Thoracic aorta (tissue), 2 donors: ENCODE results near the gene DDX20. TPM values are rescaled to one million over a fixed set of nuclear protein-coding genes. Genes with fewer than 3 reads are reported as not detected.

ENCODE experiments used
- ATAC-seq: fragments of 150-250 bp; one replicate; pipeline ENCODE4 v1.8.0; 2017; ENCODE audit warnings: low read depth; ENCODE audit not compliant: insufficient number of reproducible peaks, low FRiP score
- DNase-seq: peaks from one replicate; pipeline ENCODE4 v3.0.0-alpha.2; 2020; ENCODE audit warnings: low spot score
- H3K27ac ChIP-seq, 2 donors: fragments of 200-600 bp; sonication (generic); 1 replicate in 1 of 2; 2 replicates in 1 of 2; pipeline ENCODE4 v1.5.1; 2016; ENCODE audit warnings: mild to moderate bottlenecking in 2 of 2, moderate library complexity in 2 of 2
- H3K27me3 ChIP-seq: fragments of 200-600 bp; sonication (generic); replicated peaks from 2 replicates; pipeline ENCODE4 v1.6.0; 2016; ENCODE audit warnings: mild to moderate bottlenecking; ENCODE audit not compliant: insufficient read depth
- H3K36me3 ChIP-seq: fragments of 200-600 bp; sonication (generic); one replicate; pipeline ENCODE4 v1.5.1; 2016
- H3K4me1 ChIP-seq, 2 donors: fragments of 200-600 bp; sonication (generic); 1 replicate in 1 of 2; 2 replicates in 1 of 2; pipeline versions ENCODE4 v1.5.1 to v1.6.0; 2016; ENCODE audit warnings: low read depth in 2 of 2, mild to moderate bottlenecking in 1 of 2; ENCODE audit not compliant: control insufficient read depth in 1 of 2
- H3K4me3 ChIP-seq: fragments of 200-600 bp; sonication (generic); 2 replicates; pipeline ENCODE4 v1.5.1; 2016; ENCODE audit warnings: mild to moderate bottlenecking
- H3K9me3 ChIP-seq: fragments of 200-600 bp; sonication (generic); 2 replicates; pipeline ENCODE4 v1.5.1; 2016
- CTCF ChIP-seq: fragments of 200-600 bp; sonication (generic); IDR thresholded peaks from one replicate; pipeline ENCODE4 v1.5.1; 2019; ENCODE audit warnings: antibody characterized with exemption
- total RNA-seq, 2 donors: library from RNA; depleted of rRNA; stranded (reverse); fragments of >200 nt; gene quantifications; one replicate each; pipeline versions ENCODE4 v1.1.0 to v1.2.3, GENCODE V29; 2016

The DDX20 gene
- total RNA-seq, 2 donors from 2014 or later: 17.2 to 21.5 TPM

DNA sequence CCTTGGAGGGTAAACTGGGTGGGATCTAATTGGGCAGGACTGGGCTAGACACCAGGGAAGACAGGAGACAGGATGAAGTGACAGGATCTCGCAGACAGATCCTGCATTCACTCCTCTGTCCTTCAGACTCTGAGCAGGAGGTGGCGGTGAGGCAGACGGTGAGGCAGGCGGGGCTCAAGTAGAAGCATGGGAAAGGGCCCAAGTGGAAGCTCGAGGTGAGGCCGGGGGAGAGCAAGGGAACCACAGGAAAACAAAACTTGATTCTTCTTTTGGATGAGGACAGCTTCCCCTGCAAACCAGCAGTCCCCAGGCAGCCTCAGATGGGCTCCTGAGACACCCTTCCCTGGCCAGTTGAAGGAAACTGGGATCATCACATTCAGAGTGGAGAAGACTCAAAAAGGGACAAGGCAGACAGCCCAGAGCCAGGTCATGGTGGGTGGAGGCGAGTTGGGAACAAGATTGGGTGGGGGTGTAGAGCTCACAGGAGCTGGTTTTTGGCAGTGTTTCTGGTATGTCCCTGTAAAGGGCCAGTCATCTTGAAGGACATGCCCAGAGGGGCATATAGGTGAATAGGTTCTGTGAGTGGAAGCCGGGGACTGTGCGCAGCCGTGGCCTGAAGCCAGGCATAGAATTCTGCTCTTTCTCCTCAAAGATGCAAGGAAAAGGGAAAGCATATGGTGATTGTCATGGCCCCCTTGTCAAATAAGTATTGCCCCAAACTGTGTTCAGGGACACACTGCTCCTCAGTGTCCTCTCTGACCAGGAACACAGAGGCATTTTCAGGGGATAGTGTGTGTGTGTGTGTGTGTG is 34.5 kb upstream of the DDX20 start:
- Histone ChIP-seq H3K4me3 (no peak overlapping the region), H3K4me1 (peaks cover 13 to 16% of the 10 kb centered on the region in 2 donors), H3K27me3 (no peaks in the 10 kb centered on the region), H3K9me3 (no peaks in the 10 kb centered on the region), H3K27ac (peak overlapping the region in 1 of 2 donors; percentile 40), H3K36me3 (no peaks in the 10 kb centered on the region)
- TF ChIP-seq CTCF: no peak
- no peak for ATAC-seq
- DNase-seq: no peak

GRCh38 chr1:111723091-111723806 is 32.5 kb upstream of the DDX20 start:
- Histone ChIP-seq H3K27me3 (no peaks in the 10 kb centered on the region), H3K4me3 (no peak overlapping the region), H3K36me3 (no peaks in the 10 kb centered on the region), H3K27ac (no peak overlapping the region), H3K4me1 (peaks cover 13 to 16% of the 10 kb centered on the region in 2 donors), H3K9me3 (no peaks in the 10 kb centered on the region)
- TF ChIP-seq CTCF: no peak
- no peak for ATAC-seq
- DNase-seq: no peak

DNA sequence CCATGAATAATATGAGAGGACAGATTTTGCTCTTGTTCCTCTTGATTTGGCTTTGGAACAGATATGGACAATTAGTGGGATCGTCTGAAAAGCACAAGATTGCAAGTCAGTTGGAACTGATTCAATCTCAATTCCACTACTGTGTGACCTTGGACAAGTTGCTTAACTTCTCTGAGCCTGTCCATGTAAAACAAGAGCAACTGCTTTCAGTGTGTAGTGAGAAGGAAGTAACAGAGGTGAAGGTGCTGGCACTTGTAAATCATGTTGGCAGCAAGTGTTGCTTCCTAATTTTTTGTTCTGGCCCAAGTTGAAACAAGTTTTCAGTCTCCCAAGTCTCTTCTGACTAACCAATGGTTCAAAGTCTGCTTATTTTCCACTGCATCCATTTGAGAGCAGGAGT is 31.8 kb upstream of the DDX20 start:
- Histone ChIP-seq H3K27me3 (no peaks in the 10 kb centered on the region), H3K36me3 (no peaks in the 10 kb centered on the region), H3K9me3 (no peaks in the 10 kb centered on the region), H3K4me3 (no peak overlapping the region), H3K27ac (no peak overlapping the region), H3K4me1 (peaks cover 13 to 18% of the 10 kb centered on the region in 2 donors)
- DNase-seq: no peak
- ATAC-seq: no peak
- TF ChIP-seq CTCF: no peak

- ATAC-seq (no peak), DNase-seq (no peak)
- Histone ChIP-seq H3K27ac (no peak overlapping the region), H3K27me3 (no peaks in the 10 kb centered on the region), H3K4me1 (peaks cover 10 to 28% of the 10 kb centered on the region in 2 donors), H3K36me3 (no peaks in the 10 kb centered on the region), H3K4me3 (no peak overlapping the region), H3K9me3 (no peaks in the 10 kb centered on the region)
- no peak for TF ChIP-seq CTCF
These were observed 30.5 kb upstream of the DDX20 start for GRCh38 chr1:111725192-111725591.

DNA sequence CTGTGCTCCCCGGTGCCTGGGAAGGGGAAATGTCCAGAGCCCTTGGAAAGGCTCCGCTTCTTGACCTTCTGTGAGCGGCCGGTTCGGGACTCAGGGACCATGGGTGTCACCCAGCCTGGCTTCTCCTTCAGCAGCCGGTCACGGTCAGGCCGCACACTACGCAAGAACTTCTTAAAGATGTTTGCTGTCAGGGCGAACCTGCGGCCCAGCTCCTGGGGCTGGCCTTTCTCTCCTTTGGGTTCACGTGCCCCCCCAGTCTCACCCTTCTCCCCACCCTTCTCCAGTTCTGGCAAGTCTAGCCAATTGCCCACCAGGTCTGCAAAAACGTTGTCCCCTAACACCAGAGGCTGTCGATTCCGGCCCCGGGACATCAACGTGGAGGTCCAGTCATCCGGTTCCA is 28.6 kb upstream of the DDX20 start:
- Histone ChIP-seq H3K9me3 (no peaks in the 10 kb centered on the region), H3K4me1 (peaks cover 3 to 26% of the 10 kb centered on the region in 2 donors), H3K27me3 (no peaks in the 10 kb centered on the region), H3K27ac (no peak overlapping the region), H3K36me3 (no peaks in the 10 kb centered on the region), H3K4me3 (no peak overlapping the region)
- ATAC-seq (no peak), DNase-seq (no peak)
- no peak for TF ChIP-seq CTCF
